ENCODE results near the gene SUCLA2. TPM values are rescaled to one million over a fixed set of nuclear protein-coding genes. Genes with fewer than 3 reads are reported as not detected.

The SUCLA2 gene
- total RNA-seq, 1 donor from 2014 or later: 51.9 TPM

DNA sequence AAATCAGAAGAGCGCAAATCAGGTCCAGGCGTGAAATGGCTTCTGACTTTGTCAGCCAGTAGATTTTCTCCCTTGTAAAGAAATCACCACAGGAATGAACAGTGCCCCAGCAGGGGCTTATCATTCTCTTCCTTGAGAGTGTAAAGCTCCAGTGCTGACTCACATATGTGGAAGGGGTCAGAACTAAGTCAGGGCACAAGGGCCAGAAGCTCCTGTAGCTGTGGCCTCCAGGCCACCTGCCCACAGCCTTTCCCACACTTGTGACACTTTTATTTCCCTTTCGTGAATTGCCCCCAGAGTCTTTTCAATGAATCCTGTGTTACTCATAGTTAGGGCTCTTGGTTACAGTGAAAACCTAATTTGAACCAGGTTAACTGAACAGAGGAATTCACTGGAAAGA, 99.6 kb downstream of the SUCLA2 start:
- no peak overlapping the region for H3K4me3 Mint-ChIP-seq
- no peaks in the 10 kb centered on the region for H3K27me3 Mint-ChIP-seq
- DNase-seq (ENCODE audit: extremely low spot score, unreplicated experiment): no peak
- TF ChIP-seq, protein P1, sequence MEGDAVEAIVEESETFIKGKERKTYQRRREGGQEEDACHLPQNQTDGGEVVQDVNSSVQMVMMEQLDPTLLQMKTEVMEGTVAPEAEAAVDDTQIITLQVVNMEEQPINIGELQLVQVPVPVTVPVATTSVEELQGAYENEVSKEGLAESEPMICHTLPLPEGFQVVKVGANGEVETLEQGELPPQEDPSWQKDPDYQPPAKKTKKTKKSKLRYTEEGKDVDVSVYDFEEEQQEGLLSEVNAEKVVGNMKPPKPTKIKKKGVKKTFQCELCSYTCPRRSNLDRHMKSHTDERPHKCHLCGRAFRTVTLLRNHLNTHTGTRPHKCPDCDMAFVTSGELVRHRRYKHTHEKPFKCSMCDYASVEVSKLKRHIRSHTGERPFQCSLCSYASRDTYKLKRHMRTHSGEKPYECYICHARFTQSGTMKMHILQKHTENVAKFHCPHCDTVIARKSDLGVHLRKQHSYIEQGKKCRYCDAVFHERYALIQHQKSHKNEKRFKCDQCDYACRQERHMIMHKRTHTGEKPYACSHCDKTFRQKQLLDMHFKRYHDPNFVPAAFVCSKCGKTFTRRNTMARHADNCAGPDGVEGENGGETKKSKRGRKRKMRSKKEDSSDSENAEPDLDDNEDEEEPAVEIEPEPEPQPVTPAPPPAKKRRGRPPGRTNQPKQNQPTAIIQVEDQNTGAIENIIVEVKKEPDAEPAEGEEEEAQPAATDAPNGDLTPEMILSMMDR (conservative IDR thresholded peaks at IDR 0.05): no peak
- H3K9me3 Mint-ChIP-seq: no peaks in the 10 kb centered on the region
- H3K36me3 Mint-ChIP-seq: no peaks in the 10 kb centered on the region
- H3K4me1 Mint-ChIP-seq (ENCODE audit: unreplicated experiment): peaks cover 4% of the 10 kb centered on the region
- H3K27ac Mint-ChIP-seq: no peak overlapping the region

DNA sequence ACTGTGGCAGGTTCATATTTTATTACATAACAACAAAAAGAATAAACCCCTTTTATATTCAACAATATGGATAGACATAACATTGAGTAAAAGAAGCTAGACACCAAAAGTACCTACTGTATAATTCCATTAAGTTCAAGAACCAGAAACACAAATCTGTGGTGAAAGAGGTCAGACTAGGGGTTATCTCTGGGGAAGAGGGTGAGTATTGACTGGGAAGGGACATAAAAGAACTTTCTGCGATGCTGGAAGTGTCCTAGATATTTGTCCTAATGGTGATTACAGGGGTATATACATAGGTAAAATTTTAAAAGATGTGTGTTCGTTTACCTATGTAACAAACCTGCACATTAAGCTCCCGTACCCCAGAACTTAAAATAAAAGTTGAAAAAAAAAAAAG, 103.0 kb downstream of the SUCLA2 start:
- Mint-ChIP-seq H3K4me1 (ENCODE audit: unreplicated experiment) (peaks cover 4% of the 10 kb centered on the region), H3K9me3 (no peaks in the 10 kb centered on the region), H3K36me3 (no peaks in the 10 kb centered on the region), H3K4me3 (no peak overlapping the region), H3K27me3 (no peaks in the 10 kb centered on the region), H3K27ac (no peak overlapping the region)
- TF ChIP-seq, protein P1 (conservative IDR thresholded peaks at IDR 0.05): no peak
- DNase-seq (ENCODE audit: extremely low spot score, unreplicated experiment): no peak

DNA sequence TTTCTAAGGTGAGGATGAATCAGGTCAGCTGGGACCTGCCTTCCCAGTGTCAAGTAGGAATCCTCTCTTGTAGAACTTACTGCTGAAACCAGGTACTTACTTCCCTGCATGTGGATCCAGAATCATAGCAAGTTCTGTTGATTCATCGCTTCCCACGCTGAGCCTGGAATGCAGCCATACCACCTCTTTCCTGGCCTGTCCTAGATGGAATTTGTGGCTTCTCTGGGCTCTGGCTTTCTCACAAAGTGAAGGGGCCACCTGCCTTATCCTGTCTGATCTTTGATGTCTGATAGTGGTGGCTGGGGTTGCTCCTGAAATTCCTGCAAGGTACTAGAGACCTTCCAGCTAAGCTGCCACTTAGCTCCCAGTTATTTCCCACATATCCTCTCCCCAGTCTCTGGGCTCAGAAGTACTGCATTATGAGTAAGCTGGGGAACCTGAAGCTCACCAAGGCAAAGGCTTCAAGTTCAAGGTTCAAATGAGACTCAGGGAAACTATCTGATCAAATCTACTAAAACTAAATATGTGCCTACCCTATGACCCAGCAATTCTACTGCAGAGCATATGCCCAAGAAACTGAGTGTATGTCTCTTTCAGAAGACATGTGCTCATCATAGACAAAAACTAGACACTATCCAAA, 103.5 kb downstream of the SUCLA2 start:
- H3K27me3 Mint-ChIP-seq: no peaks in the 10 kb centered on the region
- H3K9me3 Mint-ChIP-seq: no peaks in the 10 kb centered on the region
- no peak for DNase-seq (ENCODE audit: extremely low spot score, unreplicated experiment)
- no peak overlapping the region for H3K4me3 Mint-ChIP-seq
- H3K27ac Mint-ChIP-seq: no peak overlapping the region
- TF ChIP-seq, protein P1 (conservative IDR thresholded peaks at IDR 0.05): no peak
- peaks cover 4% of the 10 kb centered on the region for H3K4me1 Mint-ChIP-seq (ENCODE audit: unreplicated experiment)
- H3K36me3 Mint-ChIP-seq: no peaks in the 10 kb centered on the region

DNA sequence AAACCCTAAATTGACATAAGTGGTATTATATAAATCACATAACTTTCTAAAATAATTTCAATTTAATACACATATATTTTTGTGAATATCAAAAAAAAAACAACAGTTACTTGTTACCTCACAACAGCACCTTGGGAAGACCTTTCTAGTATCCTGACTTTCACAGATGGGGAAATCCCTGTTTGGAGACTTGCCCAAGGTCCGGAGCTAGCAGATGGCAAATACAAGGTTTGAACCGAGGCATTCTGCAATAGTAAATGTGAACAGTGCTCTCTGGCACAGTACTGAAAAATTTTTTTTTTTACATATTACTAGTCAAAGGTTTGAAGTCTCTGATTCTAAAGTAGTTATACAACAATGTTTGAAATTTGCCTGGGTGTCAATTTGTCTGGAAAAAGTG, 104.5 kb downstream of the SUCLA2 start:
- Mint-ChIP-seq H3K36me3 (no peaks in the 10 kb centered on the region), H3K27ac (no peak overlapping the region), H3K9me3 (no peaks in the 10 kb centered on the region), H3K4me3 (no peak overlapping the region), H3K27me3 (no peaks in the 10 kb centered on the region), H3K4me1 (ENCODE audit: unreplicated experiment) (no peaks in the 10 kb centered on the region)
- TF ChIP-seq, protein P1 (conservative IDR thresholded peaks at IDR 0.05): no peak
- DNase-seq (ENCODE audit: extremely low spot score, unreplicated experiment): no peak

DNA sequence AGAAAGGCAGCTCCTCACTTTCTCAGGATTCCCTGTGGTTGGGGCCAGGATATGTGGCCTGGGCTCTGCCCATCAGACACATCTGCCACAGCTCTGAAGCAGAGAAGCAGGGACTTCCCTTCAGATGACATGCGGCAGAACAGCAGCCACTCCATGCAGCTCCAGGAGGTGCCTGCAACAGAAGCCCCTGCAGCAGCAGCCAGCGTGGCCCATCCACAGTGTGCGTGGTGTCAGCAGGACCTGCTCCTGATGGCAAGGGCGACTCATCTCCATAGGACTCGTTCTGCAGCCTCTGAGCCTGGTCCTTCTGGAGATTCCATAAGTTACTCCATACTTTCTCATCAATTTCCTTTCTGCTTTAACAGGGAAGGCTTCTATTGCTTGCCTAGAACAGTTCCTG, 105.0 kb downstream of the SUCLA2 start:
- no peak for DNase-seq (ENCODE audit: extremely low spot score, unreplicated experiment)
- H3K27me3 Mint-ChIP-seq: no peaks in the 10 kb centered on the region
- H3K36me3 Mint-ChIP-seq: no peaks in the 10 kb centered on the region
- no peak overlapping the region for H3K27ac Mint-ChIP-seq
- H3K4me1 Mint-ChIP-seq (ENCODE audit: unreplicated experiment): no peaks in the 10 kb centered on the region
- TF ChIP-seq, protein P1 (conservative IDR thresholded peaks at IDR 0.05): no peak
- no peak overlapping the region for H3K4me3 Mint-ChIP-seq
- no peaks in the 10 kb centered on the region for H3K9me3 Mint-ChIP-seq

DNA sequence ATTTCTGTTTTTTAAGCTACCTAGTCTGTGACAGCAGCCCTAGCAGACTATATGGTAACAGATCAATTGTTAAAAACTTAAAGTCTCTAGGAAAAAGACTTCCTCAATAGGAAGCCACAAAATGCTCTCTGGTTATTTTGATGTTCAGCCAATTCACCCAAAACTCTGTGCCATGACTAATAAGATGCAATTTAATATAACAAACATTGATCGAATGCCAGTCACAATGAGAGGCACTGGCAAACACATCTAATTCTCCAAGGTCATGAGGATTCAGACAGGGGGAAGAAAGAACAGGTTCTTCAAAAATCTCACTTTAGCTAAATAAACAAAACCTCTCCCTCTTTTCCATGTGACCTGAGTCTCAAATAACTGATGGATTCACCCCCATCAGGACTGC, 107.5 kb downstream of the SUCLA2 start:
- DNase-seq (ENCODE audit: extremely low spot score, unreplicated experiment): no peak
- Mint-ChIP-seq H3K27ac (no peak overlapping the region), H3K9me3 (peaks cover 2% of the 10 kb centered on the region), H3K4me1 (ENCODE audit: unreplicated experiment) (no peaks in the 10 kb centered on the region), H3K4me3 (no peak overlapping the region), H3K36me3 (no peaks in the 10 kb centered on the region), H3K27me3 (no peaks in the 10 kb centered on the region)
- TF ChIP-seq, protein P1 (conservative IDR thresholded peaks at IDR 0.05): no peak
